Hepatic stellate cell (primary cell): ENCODE results near the gene ENPP6.
"Not testable (repeated sequence)": the region's sequence is repeated elsewhere in the genome, so short reads cannot be mapped to it uniquely, and the experiment has no call there.

Experiments used
- DNase-seq: peaks from one replicate; pipeline ENCODE4 v3.0.0; 2011; ENCODE audit warnings: low spot score

The ENPP6 gene

DNA sequence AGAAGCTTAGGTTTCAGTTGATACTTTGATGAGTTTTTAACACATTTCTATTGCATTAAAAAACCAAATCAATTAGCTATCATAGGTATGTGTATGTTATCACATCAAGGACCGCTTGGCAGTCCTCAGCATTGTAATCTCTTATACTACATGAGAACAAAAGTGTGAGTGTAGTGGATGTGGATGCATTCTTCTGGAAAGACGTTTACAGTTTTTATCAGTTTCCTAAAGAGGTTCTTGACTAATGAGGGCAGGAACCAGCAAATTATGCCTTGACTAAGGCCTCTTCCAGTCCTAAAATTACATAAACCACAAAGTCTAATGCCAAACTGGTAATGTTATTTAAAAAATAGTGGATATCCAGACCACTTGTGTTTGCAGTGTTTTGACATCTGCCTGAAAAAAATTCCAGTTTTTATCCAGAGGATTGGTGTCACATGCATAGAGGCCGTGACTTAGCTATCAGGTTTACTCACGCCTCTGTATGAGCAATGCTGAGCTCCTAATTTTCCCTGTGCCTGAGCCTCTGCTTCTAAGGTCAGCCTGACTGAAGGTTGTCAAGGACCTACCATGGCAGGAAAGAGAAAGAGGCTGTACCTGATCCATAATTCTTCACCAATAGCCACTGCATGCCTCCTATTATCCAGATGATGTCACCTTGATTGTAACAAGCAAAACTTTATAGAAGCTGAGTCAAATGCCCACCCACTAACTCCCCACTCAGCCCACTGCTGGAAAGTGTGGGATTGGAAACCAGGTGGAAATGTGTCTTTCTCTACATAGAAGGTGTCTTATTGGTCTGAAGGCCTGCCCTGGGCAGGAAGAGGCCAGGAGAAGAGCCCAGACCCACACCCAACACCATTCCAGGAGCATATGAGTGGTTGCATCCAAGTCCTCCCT is 68.7 kb downstream of the ENPP6 start:
- DNase-seq = no peak

DNA sequence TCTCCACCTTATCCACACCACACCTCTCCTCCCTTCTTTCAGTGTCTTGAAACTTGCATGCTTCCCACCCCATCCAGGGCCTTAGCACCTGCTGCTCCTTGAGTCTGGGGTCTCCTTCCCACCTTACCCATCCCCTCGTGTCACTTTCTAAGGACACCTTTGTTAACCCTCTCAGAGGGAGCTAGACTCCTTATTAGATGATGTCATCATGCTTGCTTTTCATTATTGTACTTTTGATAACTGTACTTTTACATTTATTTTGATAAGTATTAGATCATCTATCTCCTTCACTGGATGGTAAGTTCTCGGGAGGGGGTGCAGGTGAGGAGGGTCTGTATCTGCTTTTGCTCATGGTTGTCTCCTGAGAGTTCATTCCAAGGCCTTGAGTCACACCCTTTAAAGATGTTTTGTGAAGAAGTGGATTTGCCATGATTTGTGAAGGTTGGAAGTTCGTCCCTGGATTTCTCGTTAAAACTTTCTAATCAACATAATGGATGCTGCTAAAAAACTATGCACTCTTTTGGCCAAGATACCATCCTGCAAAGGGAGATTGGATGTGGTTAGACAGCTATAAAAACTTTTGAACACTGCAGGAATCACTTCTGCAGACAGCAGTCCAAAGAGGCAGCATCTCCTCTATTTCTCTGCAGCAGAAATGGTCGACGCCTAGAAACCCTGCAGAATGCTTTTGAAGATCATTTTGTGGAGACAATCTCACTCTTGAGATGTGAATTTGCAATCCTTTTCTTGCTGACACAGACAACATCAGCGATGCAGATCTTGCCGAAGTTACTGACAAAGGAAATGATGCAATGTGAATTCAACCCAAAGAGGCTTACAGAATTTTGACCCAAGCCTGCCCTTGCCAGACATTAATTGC is 69.6 kb downstream of the ENPP6 start:
- no peak for DNase-seq

- no peak for DNase-seq
Measured at GRCh38 chr4:184146951-184147350, 70.7 kb downstream of the ENPP6 start.

- DNase-seq = no peak
Measured at GRCh38 chr4:184145596-184145995, 72.1 kb downstream of the ENPP6 start.

- no peak for DNase-seq
Measured at GRCh38 chr4:184143770-184144564, 73.7 kb downstream of the ENPP6 start.

- no peak for DNase-seq
Measured at GRCh38 chr4:184142121-184143000, 75.3 kb downstream of the ENPP6 start.

DNA sequence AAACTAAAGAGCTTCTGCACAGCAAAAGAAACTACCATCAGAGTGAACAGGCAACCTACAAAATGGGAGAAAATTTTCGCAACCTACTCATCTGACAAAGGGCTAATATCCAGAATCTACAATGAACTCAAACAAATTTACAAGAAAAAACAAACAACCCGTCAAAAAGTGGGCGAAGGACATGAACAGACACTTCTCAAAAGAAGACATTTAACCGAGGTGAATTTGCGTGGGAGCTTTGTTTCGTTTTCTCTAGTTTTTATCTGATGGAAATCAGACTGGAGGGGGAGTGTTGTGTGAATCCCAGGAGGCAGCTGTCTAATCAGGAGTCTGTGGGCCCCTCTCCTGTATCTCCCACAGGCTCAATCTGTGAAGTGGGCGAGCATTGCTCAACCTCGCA is 76.8 kb downstream of the ENPP6 start:
- not testable (repeated sequence) for DNase-seq

DNA sequence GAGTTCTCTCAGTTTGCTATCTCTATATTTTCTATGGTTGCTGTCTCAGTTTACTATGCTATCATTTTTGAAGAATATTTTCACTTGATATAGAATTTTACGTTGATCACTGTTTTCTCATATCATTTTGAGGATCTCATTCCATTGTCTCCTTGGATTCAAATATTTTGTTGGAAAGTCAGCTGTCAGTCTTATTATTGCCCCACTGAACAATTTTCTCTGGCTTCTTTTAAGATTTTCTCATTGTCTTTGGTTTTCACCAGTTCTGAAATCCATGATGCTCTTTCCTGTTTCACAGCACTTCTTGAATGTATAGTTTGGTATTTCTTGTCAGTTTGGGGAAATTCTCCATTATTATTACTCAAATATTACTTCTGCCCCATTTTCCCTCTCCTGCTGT is 81.1 kb downstream of the ENPP6 start:
- DNase-seq = no peak

DNA sequence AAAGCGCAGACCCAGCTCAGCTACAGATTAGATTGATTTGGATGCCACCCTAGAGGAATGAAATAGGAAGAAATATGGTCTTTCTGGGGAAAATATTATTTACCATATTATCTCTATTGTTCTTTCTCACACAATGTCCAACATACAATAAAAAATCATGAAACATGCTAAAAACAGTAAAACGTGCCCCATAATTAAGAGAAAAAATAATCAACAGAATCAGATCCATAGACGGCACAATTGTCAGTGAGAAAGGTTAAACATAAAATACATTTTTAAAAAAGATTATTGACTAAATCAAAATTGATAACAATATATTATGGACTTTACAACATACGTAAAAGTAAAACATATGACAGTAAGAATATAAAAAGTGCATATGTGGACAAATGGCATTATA is 90.9 kb downstream of the ENPP6 start:
- no peak for DNase-seq

- DNase-seq = no peak
Measured at GRCh38 chr4:184122631-184123408, 94.9 kb downstream of the ENPP6 start.

- no peak for DNase-seq
Measured at GRCh38 chr4:184120549-184121127, 97.0 kb downstream of the ENPP6 start.

GRCh38 chr4:184117662-184118199 is 99.9 kb downstream of the ENPP6 start:
- no peak for DNase-seq

DNA sequence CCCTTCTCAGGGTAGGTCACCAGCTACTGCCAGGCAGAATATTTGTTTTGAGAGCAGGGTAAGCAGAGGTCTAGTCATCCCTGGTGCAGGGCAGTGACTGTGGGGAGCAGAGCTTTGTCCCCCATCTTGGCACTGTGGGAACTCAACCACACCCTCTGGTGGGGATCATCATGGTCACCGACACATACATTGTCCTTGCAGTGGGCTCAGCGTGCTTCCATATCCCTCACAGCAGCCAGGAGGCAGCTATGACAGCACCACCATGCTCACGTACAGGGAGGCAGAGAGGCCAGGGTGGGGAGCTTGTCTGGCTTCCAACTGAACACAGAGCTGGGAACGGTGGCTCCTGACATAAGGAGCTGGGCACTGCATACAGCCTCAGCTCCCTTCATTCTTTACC is 102.3 kb downstream of the ENPP6 start:
- no peak for DNase-seq

- DNase-seq = no peak
Measured at GRCh38 chr4:184114431-184114830, 103.2 kb downstream of the ENPP6 start.

- no peak for DNase-seq
Measured at GRCh38 chr4:184112006-184112550, 105.6 kb downstream of the ENPP6 start.

DNA sequence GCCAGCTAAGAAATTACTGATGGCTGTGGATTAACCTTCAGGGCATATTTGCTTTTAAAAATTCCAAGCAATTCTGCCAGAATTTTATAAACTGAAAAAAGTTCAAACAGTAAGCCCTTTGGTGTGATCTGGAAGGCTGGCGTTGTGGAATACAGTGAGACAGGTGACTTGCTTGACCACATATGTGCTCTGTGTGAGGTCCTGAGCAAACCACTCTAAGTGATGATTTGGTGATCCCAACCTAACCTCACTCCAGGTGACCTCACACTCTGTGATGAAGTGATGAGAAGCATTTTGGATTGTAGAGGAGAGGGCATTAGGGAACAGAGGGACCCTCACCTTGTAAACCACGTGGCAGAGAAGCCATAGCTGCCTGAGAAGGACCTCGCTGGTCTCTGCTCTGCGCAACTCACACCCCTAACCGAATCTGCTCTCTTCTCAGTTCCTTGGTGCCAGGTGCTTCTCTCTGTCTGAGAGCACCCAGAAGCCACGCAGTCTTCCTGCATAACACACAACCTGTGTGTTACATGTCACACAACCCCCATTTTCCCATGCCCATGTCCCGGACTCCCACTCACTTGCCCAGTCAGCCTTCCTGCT is 106.3 kb downstream of the ENPP6 start:
- DNase-seq = no peak

DNA sequence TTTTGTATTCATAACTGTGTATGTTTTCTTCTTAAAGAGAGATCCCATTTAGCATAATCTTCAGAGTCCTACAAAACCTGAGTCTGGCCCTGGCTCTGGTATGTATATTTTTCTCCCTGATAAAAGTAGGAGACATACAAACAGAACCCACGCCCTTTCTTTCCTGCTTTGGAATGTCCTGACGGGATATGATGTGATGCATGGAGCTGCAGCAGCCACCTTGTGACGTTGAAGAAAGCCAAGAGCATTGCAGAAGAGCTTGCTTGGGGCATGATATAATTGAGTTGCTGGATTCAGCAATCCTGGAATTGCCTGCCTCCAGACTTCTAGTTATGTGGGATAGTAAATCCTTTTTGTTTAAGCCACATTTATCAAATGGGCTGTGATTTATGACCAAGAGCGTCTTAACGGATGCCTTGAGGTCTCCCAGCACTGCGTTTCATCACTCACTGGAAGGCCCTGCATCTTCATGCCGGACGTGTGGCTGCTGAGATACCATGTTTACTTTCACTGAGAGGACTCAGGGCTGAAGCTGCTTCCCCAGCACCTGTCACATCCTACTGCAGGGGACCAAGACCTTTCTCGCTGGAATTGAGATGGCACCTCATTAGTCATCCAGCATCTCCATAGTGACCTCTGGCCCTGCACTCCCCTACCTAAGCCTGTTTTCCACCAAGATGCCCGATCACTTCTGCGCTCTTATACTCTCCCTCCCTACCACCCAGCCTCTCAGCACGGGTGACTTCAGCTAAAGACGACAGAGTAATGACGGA is 107.0 kb downstream of the ENPP6 start:
- no peak for DNase-seq

- DNase-seq = no peak
Measured at GRCh38 chr4:184108006-184108501, 109.6 kb downstream of the ENPP6 start.
